ENCODE measurements around the gene ACACA.
"Not testable (repeated sequence)": the region's sequence is repeated elsewhere in the genome, so short reads cannot be mapped to it uniquely, and the experiment has no call there.

ACACA gene

GRCh38 chr17:37346863-37347402, 59.7 kb downstream of the ACACA start:
- DNase-seq = not testable (repeated sequence)

- no peak for DNase-seq
Measured at GRCh38 chr17:37344519-37344918, 62.1 kb downstream of the ACACA start.

GRCh38 chr17:37342589-37342988, 64.0 kb downstream of the ACACA start:
- no peak for DNase-seq

GRCh38 chr17:37340804-37341203, 65.8 kb downstream of the ACACA start:
- no peak for DNase-seq

- DNase-seq = no peak
Measured at GRCh38 chr17:37339321-37339720, 67.3 kb downstream of the ACACA start.

- no peak for DNase-seq
Measured at GRCh38 chr17:37338847-37339246, 67.8 kb downstream of the ACACA start.

- DNase-seq = no peak
Measured at GRCh38 chr17:37327341-37328090, 79.1 kb downstream of the ACACA start.

GRCh38 chr17:37322826-37323561, 83.6 kb downstream of the ACACA start:
- peak in 6 of 56 donors; percentile 1 to 13 (median 4) for DNase-seq

GRCh38 chr17:37322106-37322505, 84.5 kb downstream of the ACACA start:
- DNase-seq = no peak

- DNase-seq = no peak
Measured at GRCh38 chr17:37318931-37319594, 87.6 kb downstream of the ACACA start.

- DNase-seq = no peak
Measured at GRCh38 chr17:37317867-37318266, 88.8 kb downstream of the ACACA start.

- no peak for DNase-seq
Measured at GRCh38 chr17:37315601-37316000, 91.0 kb downstream of the ACACA start.

- no peak for DNase-seq
Measured at GRCh38 chr17:37312137-37312923, 94.3 kb downstream of the ACACA start.

GRCh38 chr17:37310940-37311339, 95.7 kb downstream of the ACACA start:
- no peak for DNase-seq

- DNase-seq = no peak
Measured at GRCh38 chr17:37309051-37309450, 97.6 kb downstream of the ACACA start.

GRCh38 chr17:37305406-37305905, 101.2 kb downstream of the ACACA start:
- no peak for DNase-seq

GRCh38 chr17:37301288-37301687, 105.3 kb downstream of the ACACA start:
- DNase-seq = peak in 14 of 56 donors; percentile 6 to 51 (median 14)

GRCh38 chr17:37300683-37301082, 106.0 kb downstream of the ACACA start:
- DNase-seq = no peak

GRCh38 chr17:37299257-37299980, 107.2 kb downstream of the ACACA start:
- peak in 13 of 56 donors; percentile 0 to 27 (median 5) for DNase-seq

- DNase-seq = no peak
Measured at GRCh38 chr17:37295888-37296287, 110.7 kb downstream of the ACACA start.

All from nucleus accumbens (tissue), 56 donors.